Heart left ventricle (tissue), 13 donors: Measurements from ENCODE around the gene PDE6C.

ENCODE experiments used
- POLR2A ChIP-seq, 2 donors: fragments of 450-650 bp; IDR thresholded peaks; one replicate each; pipeline ENCODE4 v1.6.1; 2017; ENCODE audit warnings: antibody characterized with exemption in 2 of 2, mild to moderate bottlenecking in 2 of 2, moderate library complexity in 2 of 2
- TF ChIP-seq, protein P1 (sequence below), 12 donors: fragments of 200-600 bp; sonication (generic) in 4 of 12; IDR thresholded peaks; one replicate each; pipeline versions ENCODE4 v1.5.0 to v1.8.0; 2018 to 2022; ENCODE audit warnings: antibody characterized with exemption in 12 of 12, mild to moderate bottlenecking in 5 of 12
- donor health status: ischemic (EF 13 %, LVEDD 7.1; RV severe dilation, severe dysfunction).
- donor health status: DM: no; HTN: yes; CAD: no.
- donor health status: DM: no; HTN: no; CAD: no.
- donor health status: ischemic (EF 25% LVEDD 6.9; RV normal size, moderate dysfunction).
- donor health status: ischemic (EF 25% LVEDD 5.7; RV mildly dilated, moderate dysfunction).
- donor health status: ischemic (EF 35%, LVEDD 5.7; RV mildly dilated, moderate dysfunction).
- donor health status: nonischemic (EF 11% LVEDD 7.7; RV severe dilation, severe dysfunction).
- donor health status: DM: yes; HTN: yes; CAD: no.
- donor health status: PGD.
- donor health status: ischemic (EF 29% LVEDD 5.4; RV normal size, mild dysfunction).
- donor health status: nonischemic (EF 23%, LVEDD 6.1; RV moderate dilation, normal function).

DNA sequence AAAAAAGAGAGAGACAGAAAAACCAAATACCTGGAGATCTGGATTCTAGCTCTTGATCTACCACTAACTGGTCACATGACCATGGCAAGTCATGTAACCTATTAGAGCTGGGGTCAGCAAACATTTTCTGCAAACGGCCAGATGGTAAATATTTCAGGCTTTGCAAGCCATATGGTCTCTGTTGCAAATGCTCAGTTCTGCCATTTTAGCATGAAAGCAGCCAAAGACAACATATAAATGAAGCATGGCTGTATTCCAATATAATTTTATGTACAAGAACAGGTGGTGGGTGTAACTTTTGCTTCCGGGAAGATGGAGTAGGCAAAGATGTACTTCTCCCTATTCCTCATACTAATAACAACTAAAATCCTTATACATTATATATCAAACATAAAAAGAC lies 83.4 kb downstream of the PDE6C start:
- TF ChIP-seq, protein P1, sequence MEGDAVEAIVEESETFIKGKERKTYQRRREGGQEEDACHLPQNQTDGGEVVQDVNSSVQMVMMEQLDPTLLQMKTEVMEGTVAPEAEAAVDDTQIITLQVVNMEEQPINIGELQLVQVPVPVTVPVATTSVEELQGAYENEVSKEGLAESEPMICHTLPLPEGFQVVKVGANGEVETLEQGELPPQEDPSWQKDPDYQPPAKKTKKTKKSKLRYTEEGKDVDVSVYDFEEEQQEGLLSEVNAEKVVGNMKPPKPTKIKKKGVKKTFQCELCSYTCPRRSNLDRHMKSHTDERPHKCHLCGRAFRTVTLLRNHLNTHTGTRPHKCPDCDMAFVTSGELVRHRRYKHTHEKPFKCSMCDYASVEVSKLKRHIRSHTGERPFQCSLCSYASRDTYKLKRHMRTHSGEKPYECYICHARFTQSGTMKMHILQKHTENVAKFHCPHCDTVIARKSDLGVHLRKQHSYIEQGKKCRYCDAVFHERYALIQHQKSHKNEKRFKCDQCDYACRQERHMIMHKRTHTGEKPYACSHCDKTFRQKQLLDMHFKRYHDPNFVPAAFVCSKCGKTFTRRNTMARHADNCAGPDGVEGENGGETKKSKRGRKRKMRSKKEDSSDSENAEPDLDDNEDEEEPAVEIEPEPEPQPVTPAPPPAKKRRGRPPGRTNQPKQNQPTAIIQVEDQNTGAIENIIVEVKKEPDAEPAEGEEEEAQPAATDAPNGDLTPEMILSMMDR (IDR thresholded peaks at IDR 0.05), result no peak
- TF ChIP-seq POLR2A (IDR thresholded peaks at IDR 0.05), result no peak
